Testis (tissue), 2 donors: ENCODE results near the gene TDRD9.

Experiments used
- POLR2A ChIP-seq: fragments of 450-650 bp; IDR thresholded peaks from one replicate; pipeline ENCODE4 v1.6.1; 2017; ENCODE audit warnings: antibody characterized with exemption, mild to moderate bottlenecking, moderate library complexity
- TF ChIP-seq, protein P1 (sequence below), 3 experiments: fragments of 450-650 bp in 2 of 3; fragments of 200-600 bp in 1 of 3; sonication (generic) in 1 of 3; IDR thresholded peaks; one replicate each; pipeline ENCODE4 v1.5.1; 2016 to 2019; ENCODE audit warnings: antibody characterized with exemption in 3 of 3, mild to moderate bottlenecking in 2 of 3, moderate library complexity in 1 of 3

DNA sequence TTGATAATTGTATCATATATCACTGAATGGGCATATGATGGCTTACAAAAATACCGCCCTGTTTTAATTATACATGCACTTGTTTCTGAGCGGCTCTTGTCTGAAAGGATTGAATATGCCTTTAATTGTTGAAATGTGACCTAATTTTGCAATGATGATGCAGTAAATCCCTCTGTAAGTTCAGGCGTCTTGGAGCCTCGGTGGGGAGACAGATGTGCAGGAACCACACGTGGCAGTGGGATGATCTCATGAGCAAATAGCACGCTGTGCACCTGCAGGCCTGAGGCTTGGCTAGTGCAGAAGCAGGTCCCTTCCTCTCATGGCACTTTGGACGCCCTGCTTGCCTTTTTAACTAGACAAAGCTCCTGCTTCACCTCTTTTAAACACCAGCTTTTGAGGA lies 108.0 kb downstream of the TDRD9 start:
- TF ChIP-seq, protein P1, sequence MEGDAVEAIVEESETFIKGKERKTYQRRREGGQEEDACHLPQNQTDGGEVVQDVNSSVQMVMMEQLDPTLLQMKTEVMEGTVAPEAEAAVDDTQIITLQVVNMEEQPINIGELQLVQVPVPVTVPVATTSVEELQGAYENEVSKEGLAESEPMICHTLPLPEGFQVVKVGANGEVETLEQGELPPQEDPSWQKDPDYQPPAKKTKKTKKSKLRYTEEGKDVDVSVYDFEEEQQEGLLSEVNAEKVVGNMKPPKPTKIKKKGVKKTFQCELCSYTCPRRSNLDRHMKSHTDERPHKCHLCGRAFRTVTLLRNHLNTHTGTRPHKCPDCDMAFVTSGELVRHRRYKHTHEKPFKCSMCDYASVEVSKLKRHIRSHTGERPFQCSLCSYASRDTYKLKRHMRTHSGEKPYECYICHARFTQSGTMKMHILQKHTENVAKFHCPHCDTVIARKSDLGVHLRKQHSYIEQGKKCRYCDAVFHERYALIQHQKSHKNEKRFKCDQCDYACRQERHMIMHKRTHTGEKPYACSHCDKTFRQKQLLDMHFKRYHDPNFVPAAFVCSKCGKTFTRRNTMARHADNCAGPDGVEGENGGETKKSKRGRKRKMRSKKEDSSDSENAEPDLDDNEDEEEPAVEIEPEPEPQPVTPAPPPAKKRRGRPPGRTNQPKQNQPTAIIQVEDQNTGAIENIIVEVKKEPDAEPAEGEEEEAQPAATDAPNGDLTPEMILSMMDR (IDR thresholded peaks at IDR 0.05), result no peak
- no peak for TF ChIP-seq POLR2A
